ENCODE results near the gene ATP11A. TPM values are rescaled to one million over a fixed set of nuclear protein-coding genes. Genes with fewer than 3 reads are reported as not detected.

The ATP11A gene
- total and polyA plus RNA-seq, 2 donors (not counting 3 experiments of a cell fraction or from before 2014, with no cell fraction given), result 16.5 to 88.1 TPM

- no TSS peak for BruUV-seq (replicated peaks)
- H3K4me1 ChIP-seq (ENCODE audit: control insufficient read depth, extremely low read depth, insufficient read depth, low read length), result no peaks in the 10 kb centered on the region
- no peak overlapping the region for H2AFZ ChIP-seq (ENCODE audit: low read depth, low read length)
- no peaks in the 10 kb centered on the region for H3K27me3 ChIP-seq (ENCODE audit: control insufficient read depth in 2 of 2, insufficient read depth in 2 of 2, low read length in 2 of 2)
- H3K36me3 ChIP-seq (ENCODE audit: control insufficient read depth in 2 of 2, extremely low read depth in 1 of 2, insufficient read depth in 2 of 2, low read length in 2 of 2), result no peaks in the 10 kb centered on the region
- DNase-seq (ENCODE audit: low read depth, low spot score) (no peak), FAIRE-seq (peak; percentile 15)
- dilution Hi-C loops (cut with MboI; ENCODE audit: extremely low pct_ligation_motif_present, low sequenced_read_pairs) (no loop called here), intact Hi-C loops (cut with micrococcal nuclease) (no loop called here)
- no peak for TF ChIP-seq CTCF (IDR thresholded peaks at IDR 0.05; ENCODE audit: extremely low read depth in 1 of 2, insufficient read depth in 1 of 2, low read depth in 1 of 2, low read length in 2 of 2)
- no peak for TF ChIP-seq FOS (IDR thresholded peaks at IDR 0.05; ENCODE audit: borderline replicate concordance, insufficient read depth, low read length)
- no peak for TF ChIP-seq MYC (IDR thresholded peaks at IDR 0.05; ENCODE audit: low read depth, low read length)
- TF ChIP-seq JUN (IDR thresholded peaks at IDR 0.05; ENCODE audit: borderline replicate concordance, insufficient read depth, insufficient read length, low read depth), result no peak
- no peak for TF ChIP-seq POLR2AphosphoS5 (IDR thresholded peaks at IDR 0.05; ENCODE audit: insufficient read depth, low read depth, low read length)
- TF ChIP-seq GATA2 (IDR thresholded peaks at IDR 0.05; ENCODE audit: insufficient read depth, insufficient read length, low read depth, low read length), result no peak
- no peak for TF ChIP-seq MAX (IDR thresholded peaks at IDR 0.05; ENCODE audit: insufficient read depth, insufficient read length)
- no peak for TF ChIP-seq POLR2A (IDR thresholded peaks at IDR 0.05; ENCODE audit: low read depth, low read length)
- no peak for TF ChIP-seq EZH2 (IDR thresholded peaks at IDR 0.05; ENCODE audit: borderline replicate concordance, low read depth, low read length, severe bottlenecking)
- H3K9me3 ChIP-seq (replicated peaks; ENCODE audit: control insufficient read depth, insufficient read depth, low read length), result no peaks in the 10 kb centered on the region
- peaks cover 12% of the 10 kb centered on the region for H3K79me2 ChIP-seq (ENCODE audit: control insufficient read depth, insufficient read depth, low read length)
- H3K27ac ChIP-seq (ENCODE audit: insufficient read depth, low read depth, low read length), result no peak overlapping the region
- no peak overlapping the region for H3K4me3 ChIP-seq (replicated peaks in 1 of 3; ENCODE audit: insufficient read depth in 1 of 3, low read depth in 1 of 3, low read length in 3 of 3)
- ChIA-PET CTCF (interaction anchor here (0.8 to 1.1 kb wide), 2 partner anchors 15 to 40 kb away, joined by 3 to 4 read pairs; no protein-coding TSS in a partner anchor), POLR2A (interaction anchor here (1.1 kb wide), 1 partner anchor 22 kb away, joined by 3 read pairs; no protein-coding TSS in a partner anchor)
- no peak overlapping the region for H3K4me2 ChIP-seq (ENCODE audit: insufficient read depth, low read length)
- H3K9me1 ChIP-seq (replicated peaks; ENCODE audit: control insufficient read depth, extremely low read depth, insufficient read depth, low read length), result no peaks in the 10 kb centered on the region
- no peak overlapping the region for H3K9ac ChIP-seq (replicated peaks; ENCODE audit: extremely low read depth, insufficient read depth, low read length)
- no peaks in the 10 kb centered on the region for H4K20me1 ChIP-seq (replicated peaks; ENCODE audit: control insufficient read depth, extremely low read depth, insufficient read depth, low read length)
These were observed 44.0 kb downstream of the ATP11A start for GRCh38 chr13:112733661-112734379.

All from endothelial cell of umbilical vein (primary cell).